Suppressor macrophage treated with lipopolysaccharide for 4 hours (primary cell): ENCODE data around the gene GASK1B.

Experiments used
- DNase-seq: peaks from one replicate; pipeline ENCODE4 v3.0.0-alpha.2; 2020

The GASK1B gene

DNA sequence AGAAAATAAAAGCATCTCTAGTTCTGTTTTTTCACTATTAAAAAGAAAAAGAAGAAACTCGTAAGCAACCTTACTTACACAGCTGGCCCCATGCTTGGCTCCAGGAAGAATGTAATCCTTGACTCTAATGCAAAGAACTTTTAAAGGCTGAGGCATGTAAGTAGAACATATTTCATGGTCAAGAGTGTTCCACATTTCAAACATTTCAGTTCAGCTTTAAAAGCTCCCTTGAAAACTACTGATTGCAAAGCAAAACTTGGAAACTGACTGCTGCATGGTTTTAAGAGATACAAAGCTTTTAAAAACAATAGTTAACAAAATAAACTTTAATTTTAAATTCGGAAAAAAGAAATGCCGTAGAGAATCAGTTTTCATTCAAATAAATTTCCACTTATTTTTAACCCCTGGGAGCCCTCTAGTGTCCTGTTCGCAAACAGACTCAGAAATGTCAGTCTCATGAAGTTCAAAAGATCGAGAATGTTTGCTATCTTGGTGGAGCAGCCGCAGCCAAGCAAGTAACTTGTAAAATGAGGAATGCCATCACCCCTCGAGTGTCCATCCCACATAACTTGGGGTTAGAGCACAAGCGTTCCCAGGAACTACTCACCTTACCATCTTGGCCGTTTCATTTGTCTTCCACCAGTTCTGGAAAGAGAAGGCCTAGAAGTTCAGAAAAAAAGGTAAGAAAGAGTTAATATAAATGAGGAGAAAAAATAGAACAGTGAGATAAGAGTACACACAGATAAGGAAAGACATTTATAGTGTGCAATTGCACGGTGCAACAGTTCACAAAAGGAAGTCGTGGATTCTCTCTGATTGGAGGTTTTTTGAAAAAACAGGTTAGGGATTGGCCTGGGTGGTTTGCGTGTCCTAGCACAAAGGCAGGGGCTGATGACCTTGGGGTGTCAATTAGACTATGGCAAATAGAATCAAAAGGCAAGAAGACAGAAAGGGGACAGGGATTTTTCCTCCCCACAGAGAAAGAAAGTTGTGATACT is at the start of gene GASK1B:
Gene GASK1B (minus strand): TSS at position 765 of the 998 bp plus-strand sequence. CDS start 1,650 bp downstream, outside the sequence.
- DNase-seq: peak; percentile 74

GRCh38 chr4:158219623-158220022 is 46.8 kb upstream of the GASK1B start:
- no peak for DNase-seq

- DNase-seq: no peak
Observed at GRCh38 chr4:158217763-158218162, 44.9 kb upstream of the GASK1B start.

DNA sequence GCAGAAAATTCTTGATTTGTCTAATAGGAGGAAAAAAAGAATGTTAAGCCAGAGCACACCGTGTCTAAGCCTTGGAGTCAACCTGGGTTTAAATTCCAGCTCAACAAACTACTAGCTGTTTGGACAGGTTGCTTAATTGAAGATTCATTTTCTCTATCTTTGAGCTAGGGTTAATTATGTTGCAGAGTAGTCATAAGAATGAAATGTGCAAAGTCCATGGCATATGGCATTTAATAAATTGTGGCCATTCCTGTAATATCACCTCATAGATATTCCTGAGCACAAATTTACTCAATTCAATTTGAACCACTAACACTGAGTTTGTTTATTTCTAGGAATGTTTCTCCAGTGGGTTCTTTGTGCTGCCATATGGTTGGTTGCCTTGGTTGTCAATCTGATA is 42.0 kb upstream of the GASK1B start:
- no peak for DNase-seq

GRCh38 chr4:158213466-158213865 is 40.6 kb upstream of the GASK1B start:
- peak; percentile 40 for DNase-seq

GRCh38 chr4:158211222-158211621 is 38.4 kb upstream of the GASK1B start:
- DNase-seq: peak; percentile 10

DNA sequence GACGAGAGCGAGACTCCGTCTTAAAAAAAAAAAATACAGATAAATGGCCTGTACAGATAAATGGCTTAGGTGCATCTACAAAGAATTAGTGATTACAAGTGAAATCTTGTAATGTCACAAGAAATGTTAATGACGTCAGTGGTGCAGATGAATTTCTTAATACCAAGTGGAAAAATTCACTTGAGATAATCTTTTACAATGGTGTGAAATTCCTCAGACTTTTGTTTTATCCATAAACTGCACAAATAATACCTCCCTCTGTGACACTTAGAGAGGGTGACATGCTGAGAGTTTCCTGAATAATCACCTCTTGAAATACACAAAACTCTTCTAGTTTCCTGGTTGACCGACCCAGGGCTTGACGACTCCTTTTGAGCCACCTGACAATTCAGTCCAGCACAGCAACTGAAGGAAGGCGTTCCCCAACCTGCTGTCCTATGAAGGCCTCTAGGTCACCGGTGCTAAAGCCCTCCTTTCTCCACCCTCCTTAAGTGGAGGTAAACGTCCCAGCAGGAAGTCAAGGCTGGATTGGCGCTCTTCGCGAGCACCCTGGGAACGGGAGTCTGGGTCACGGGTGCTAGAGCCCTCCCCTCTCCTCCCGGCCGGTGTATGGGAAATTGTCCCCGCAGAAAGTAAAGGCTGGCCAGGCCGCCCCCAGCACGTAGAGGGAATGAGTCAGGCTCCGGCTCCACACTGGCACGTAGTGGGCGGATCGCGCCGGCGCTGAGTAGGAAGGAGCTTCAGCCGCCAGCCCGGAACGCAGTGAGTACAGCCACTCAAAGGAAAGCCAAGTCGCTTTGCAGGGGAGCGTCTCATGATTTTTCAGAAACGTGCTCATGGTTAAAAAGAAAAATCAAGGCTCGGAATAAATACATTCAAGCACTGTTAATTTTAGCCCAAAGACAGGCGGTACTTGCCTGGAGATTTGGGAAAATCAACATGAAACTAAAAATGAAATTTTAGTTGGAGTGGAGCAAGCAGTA is 37.3 kb upstream of the GASK1B start, which contains the start of gene TMEM144:
Gene TMEM144 (plus strand): TSS at position 662 of the 983 bp plus-strand sequence. CDS start 2,182 bp downstream, outside the sequence.
- peak; percentile 96 for DNase-seq

- DNase-seq: peak; percentile 82
Observed at GRCh38 chr4:158208963-158209640, 36.3 kb upstream of the GASK1B start.

- no peak for DNase-seq
Observed at GRCh38 chr4:158203929-158204328, 31.1 kb upstream of the GASK1B start.

GRCh38 chr4:158203436-158203835 is 30.6 kb upstream of the GASK1B start:
- DNase-seq: peak; percentile 56

GRCh38 chr4:158202481-158202880 is 29.7 kb upstream of the GASK1B start:
- DNase-seq: peak; percentile 56

- peak; percentile 43 for DNase-seq
Observed at GRCh38 chr4:158201876-158202275, 29.1 kb upstream of the GASK1B start.

GRCh38 chr4:158201322-158201721 is 28.5 kb upstream of the GASK1B start:
- peak; percentile 41 for DNase-seq

DNA sequence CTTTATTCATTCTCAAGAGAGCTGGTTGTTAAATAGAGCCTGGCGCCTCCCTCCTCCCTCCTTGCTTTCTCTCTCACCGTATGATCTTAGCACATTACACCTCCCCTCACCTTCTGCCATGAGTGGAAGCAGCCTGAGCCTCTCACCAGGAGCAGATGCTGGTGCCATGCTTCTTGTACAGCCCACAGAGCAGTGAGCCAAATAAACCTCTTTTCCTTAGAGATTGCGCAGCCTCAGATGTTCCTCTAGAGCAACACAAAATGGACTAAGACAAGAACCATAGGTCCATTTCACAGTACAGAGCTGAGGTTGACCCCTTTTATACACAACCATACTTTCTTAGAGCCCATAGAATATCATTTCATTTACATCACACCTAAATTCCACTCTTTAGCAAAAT is 27.4 kb upstream of the GASK1B start:
- no peak for DNase-seq

DNA sequence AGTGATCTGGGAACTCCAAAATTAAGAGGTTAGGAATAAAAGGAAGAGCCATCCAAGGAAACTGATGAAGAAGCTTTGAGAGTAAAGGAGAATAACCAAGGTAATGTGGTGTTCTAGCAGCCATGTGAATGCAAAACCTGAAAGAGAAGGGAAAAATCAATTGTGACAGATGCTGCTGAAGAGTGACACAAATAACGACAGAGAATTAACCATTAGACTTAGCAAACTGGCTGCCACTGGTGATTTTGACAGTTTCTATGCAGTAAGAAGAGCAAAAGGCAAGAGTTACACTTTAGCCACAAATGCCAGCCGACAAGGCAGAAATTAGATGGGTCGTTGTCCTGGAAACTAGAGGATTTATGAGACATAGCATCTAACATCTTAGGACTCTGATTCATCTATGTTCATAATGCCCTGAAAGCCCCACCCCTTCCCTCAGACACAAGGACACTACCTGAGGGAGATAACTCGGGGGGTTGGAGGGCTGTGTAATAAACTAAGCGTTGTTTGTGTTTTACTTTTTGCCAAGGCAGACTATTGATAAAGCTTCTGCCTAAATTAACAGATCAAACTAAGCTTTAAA is 24.5 kb upstream of the GASK1B start:
- DNase-seq: no peak

GRCh38 chr4:158195297-158195696 is 22.5 kb upstream of the GASK1B start:
- no peak for DNase-seq

- peak; percentile 63 for DNase-seq
Observed at GRCh38 chr4:158193171-158193749, 20.4 kb upstream of the GASK1B start.

DNA sequence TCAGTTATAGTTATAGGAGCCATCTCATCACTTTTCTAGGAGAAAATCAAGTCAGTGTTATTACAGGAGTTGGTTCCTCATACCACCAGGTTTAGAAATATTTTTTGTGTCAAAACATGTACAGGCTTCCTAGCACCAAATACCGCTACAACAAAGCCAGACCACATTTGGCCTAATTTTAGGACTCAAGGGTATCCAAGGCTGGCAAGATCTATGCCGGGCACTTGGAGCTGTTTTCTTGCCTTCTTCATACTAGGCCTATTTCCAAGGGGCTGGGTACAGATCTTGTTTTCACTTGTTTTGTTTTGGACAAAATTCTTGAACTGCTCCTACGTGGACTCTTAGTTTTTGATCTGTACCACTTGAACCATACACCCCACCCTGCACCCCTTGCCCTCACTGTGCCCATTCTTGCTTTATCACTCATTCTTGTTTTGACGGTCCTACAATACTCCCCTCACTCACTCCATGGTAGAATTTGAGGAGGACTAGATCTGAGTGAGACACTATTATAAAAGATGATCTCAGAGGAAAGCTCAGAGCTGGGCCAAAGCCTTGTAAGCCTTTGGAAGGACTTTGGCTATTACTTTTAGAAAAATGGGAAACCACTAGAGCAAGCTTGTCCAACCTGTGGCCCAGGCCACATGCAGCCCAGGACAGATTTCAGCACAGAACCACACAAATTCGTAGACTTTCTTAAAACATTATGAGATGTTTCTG is 19.8 kb upstream of the GASK1B start:
- DNase-seq: no peak

DNA sequence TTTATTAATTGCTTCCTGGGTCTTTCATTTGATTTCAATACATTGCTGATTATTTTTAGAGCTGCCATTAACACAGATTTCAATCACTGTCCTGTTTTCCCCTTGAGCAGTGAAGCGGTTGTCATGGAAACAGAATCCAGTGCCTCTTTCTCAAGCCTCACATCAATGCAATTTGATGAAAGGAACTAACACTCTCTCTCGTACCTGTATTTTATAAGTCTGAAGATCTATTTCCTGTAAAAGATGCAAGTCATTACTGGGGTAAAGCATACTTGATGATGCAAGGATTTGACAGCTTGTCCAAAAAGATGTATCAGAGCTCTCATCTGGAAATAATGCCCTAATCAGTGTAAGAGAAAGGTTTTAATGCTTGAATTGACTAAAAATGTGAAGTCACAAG is 17.9 kb upstream of the GASK1B start:
- DNase-seq: no peak

DNA sequence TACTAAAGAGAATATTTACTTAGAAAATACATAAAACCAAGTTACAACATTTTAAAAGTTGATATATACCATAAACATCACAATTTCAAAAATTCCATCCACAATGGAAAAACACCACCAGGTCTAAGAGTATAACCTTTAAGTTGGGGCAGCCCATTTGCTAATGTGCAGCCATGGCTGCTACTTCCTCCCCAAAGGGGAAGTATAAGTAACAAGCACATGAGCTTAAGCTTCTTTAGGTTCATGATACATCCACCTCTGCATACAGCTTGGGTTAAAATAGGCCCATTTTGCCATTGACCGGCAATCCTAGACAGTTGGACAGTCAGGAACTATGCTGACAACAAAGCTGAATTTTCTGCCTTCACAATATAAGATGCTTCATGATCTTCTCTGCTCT is 16.6 kb upstream of the GASK1B start:
- DNase-seq: peak; percentile 51

DNA sequence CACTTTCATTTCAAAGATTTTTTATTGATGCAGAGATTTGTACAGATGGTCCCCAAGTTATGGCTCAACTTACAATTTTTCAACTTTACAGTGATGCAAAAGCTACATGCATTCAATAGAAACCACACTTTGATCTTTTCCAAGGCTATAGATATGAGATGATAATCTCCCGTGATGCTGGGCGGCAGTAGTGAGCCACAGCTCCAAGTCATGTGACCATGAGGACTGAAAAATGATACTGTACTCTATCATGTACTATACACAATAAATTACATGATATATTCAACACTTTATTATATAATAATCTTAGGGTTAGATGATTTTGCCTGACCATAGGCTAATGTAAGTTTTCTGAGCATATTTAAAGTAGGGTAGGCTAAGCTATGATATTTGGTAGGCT is 14.0 kb upstream of the GASK1B start:
- no peak for DNase-seq
